GM12864 (cell line): Measurements from ENCODE around the gene TET3.

ENCODE experiments used
- DNase-seq: peaks from one replicate; pipeline ENCODE4 v3.0.0-alpha.2; 2011; ENCODE audit warnings: low read depth
- H3K4me3 ChIP-seq: 2 replicates; pipeline ENCODE4 v1.5.1; 2011; ENCODE audit warnings: mild to moderate bottlenecking, low read depth, low read length, control low read depth
- CTCF ChIP-seq: IDR thresholded peaks from 2 replicates; pipeline ENCODE4 v1.5.1; 2011; ENCODE audit warnings: low read depth, mild to moderate bottlenecking, moderate library complexity, low read length, control low read depth, inconsistent platforms; ENCODE audit errors: missing control alignments

The TET3 gene

GRCh38 chr2:73952499-73953446 is 31.9 kb upstream of the TET3 start:
- DNase-seq: no peak
- no peak overlapping the region for H3K4me3 ChIP-seq
- TF ChIP-seq CTCF: no peak

- H3K4me3 ChIP-seq: no peak overlapping the region
- DNase-seq: no peak
- no peak for TF ChIP-seq CTCF
Measured at GRCh38 chr2:73956218-73956865, 28.4 kb upstream of the TET3 start.

DNA sequence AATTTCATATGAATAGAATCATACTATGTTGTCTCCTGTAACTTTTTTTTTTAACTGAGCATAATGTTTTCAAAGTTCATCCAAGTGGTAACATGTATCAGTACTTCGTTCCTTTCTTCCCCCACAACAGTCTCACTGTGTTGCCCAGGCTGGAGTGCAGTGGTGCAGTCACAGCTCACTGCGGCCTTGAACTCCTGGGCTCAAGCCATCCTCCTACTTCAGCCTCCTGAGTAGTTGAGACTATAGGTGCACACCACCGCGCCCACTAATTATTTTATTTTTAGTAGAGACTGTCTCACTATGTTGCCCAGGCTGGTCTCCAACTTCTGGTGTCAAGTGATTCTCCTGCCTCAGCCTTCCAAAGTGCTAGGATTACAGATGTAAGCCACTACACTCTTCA is 23.4 kb upstream of the TET3 start:
- TF ChIP-seq CTCF: no peak
- no peak for DNase-seq
- no peak overlapping the region for H3K4me3 ChIP-seq

DNA sequence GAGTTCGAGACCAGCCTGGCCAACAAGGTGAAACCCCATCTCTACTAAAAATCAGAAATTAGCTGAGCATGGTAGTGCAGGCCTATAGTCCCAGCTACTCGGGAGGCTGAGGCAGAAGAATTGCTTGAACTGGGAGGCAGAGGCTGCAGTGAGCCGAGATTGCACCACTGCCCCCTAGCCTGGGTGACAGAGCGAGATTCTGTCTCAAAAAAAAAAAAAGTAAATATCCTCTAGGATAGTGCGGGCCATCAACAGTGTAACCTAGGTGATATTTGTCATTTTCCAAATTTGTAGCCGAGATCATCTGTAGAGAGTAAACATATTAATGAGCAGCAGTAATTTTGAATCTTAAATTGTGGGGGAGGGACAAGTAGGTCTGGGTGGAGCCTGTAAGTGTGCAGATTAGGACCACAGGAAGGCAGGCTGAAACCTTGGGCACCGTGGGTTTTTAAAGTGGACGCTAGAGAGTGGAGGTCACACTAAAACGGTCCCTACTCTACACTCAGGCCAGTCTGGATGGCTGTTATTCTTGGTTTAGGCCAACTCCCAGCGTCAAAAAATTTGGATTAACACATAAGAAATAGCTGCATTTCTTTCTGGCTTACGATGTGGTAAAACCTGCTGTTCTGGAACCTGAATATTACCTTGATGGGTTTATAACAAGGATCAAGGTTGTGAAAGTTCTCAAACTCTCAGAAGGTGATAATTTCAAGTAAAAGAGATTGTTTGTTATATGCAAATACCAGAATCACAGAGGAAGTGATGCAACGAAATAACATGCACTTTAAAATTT is 22.7 kb upstream of the TET3 start:
- no peak for TF ChIP-seq CTCF
- no peak for DNase-seq
- H3K4me3 ChIP-seq: no peak overlapping the region

GRCh38 chr2:73962798-73963197 is 21.9 kb upstream of the TET3 start:
- TF ChIP-seq CTCF: no peak
- H3K4me3 ChIP-seq: no peak overlapping the region
- no peak for DNase-seq

GRCh38 chr2:73963385-73964120 is 21.2 kb upstream of the TET3 start:
- no peak for TF ChIP-seq CTCF
- peak; percentile 49 for DNase-seq
- H3K4me3 ChIP-seq: peak overlapping the region; percentile 8
